GM18502 (cell line): ENCODE measurements around the gene TAF15.

Experiments used
- ATAC-seq: cut with Tn5 transposase; IDR thresholded peaks from one replicate; pipeline ENCODE4 v1.9.1; 2021; ENCODE audit warnings: mild to moderate bottlenecking; ENCODE audit not compliant: unreplicated experiment, poor library complexity

Gene TAF15

GRCh38 chr17:35812456-35812855 lies 3.2 kb downstream of the TAF15 start:
- no peak for ATAC-seq

GRCh38 chr17:35816723-35817122 lies 7.4 kb downstream of the TAF15 start:
- no peak for ATAC-seq

GRCh38 chr17:35817196-35817595 lies 7.9 kb downstream of the TAF15 start:
- ATAC-seq, result no peak

- ATAC-seq, result no peak
Measured at GRCh38 chr17:35819455-35819854, 10.2 kb downstream of the TAF15 start.

- ATAC-seq, result no peak
Measured at GRCh38 chr17:35821308-35821707, 12.0 kb downstream of the TAF15 start.

GRCh38 chr17:35825206-35825605 lies 15.9 kb downstream of the TAF15 start:
- no peak for ATAC-seq

GRCh38 chr17:35841101-35841500 lies 31.8 kb downstream of the TAF15 start:
- no peak for ATAC-seq

- no peak for ATAC-seq
Measured at GRCh38 chr17:35841505-35841904, 32.2 kb downstream of the TAF15 start.

GRCh38 chr17:35842239-35842638 lies 33.0 kb downstream of the TAF15 start:
- no peak for ATAC-seq

GRCh38 chr17:35843698-35844097 lies 34.4 kb downstream of the TAF15 start:
- ATAC-seq, result no peak

GRCh38 chr17:35844547-35844946 lies 35.3 kb downstream of the TAF15 start:
- no peak for ATAC-seq

GRCh38 chr17:35846055-35846809 lies 36.9 kb downstream of the TAF15 start:
- ATAC-seq, result no peak

- ATAC-seq, result no peak
Measured at GRCh38 chr17:35847006-35847405, 37.7 kb downstream of the TAF15 start.

GRCh38 chr17:35847633-35848373 lies 38.5 kb downstream of the TAF15 start:
- ATAC-seq, result no peak

GRCh38 chr17:35849469-35850348 lies 40.4 kb downstream of the TAF15 start:
- no peak for ATAC-seq

GRCh38 chr17:35855965-35856364 lies 46.7 kb downstream of the TAF15 start:
- ATAC-seq, result no peak

- ATAC-seq, result no peak
Measured at GRCh38 chr17:35856603-35857002, 47.3 kb downstream of the TAF15 start.

- ATAC-seq, result no peak
Measured at GRCh38 chr17:35864853-35865252, 55.6 kb downstream of the TAF15 start.

- ATAC-seq, result no peak
Measured at GRCh38 chr17:35865412-35866340, 56.4 kb downstream of the TAF15 start.
